ENCODE data around the gene ADGRF1. TPM values are rescaled to one million over a fixed set of nuclear protein-coding genes. Genes with fewer than 3 reads are reported as not detected.

ADGRF1 gene
- total RNA-seq, 1 experiment from 2014 or later = 0.24 TPM

GRCh38 chr6:46979206-46979605 is 62.9 kb downstream of the ADGRF1 start:
- no peak for DNase-seq (ENCODE audit: low read depth)

- no peak for DNase-seq (ENCODE audit: low read depth)
Observed at GRCh38 chr6:46974786-46975185, 67.3 kb downstream of the ADGRF1 start.

GRCh38 chr6:46973029-46973428 is 69.1 kb downstream of the ADGRF1 start:
- no peak for DNase-seq (ENCODE audit: low read depth)

GRCh38 chr6:46972531-46972930 is 69.6 kb downstream of the ADGRF1 start:
- no peak for DNase-seq (ENCODE audit: low read depth)

- peak; percentile 33 for DNase-seq (ENCODE audit: low read depth)
Observed at GRCh38 chr6:46969206-46969605, 72.9 kb downstream of the ADGRF1 start.

- DNase-seq (ENCODE audit: low read depth) = no peak
Observed at GRCh38 chr6:46967826-46968349, 74.2 kb downstream of the ADGRF1 start.

- peak; percentile 45 for DNase-seq (ENCODE audit: low read depth)
Observed at GRCh38 chr6:46964716-46965519, 77.2 kb downstream of the ADGRF1 start.

GRCh38 chr6:46963626-46964025 is 78.5 kb downstream of the ADGRF1 start:
- peak; percentile 63 for DNase-seq (ENCODE audit: low read depth)

- DNase-seq (ENCODE audit: low read depth) = no peak
Observed at GRCh38 chr6:46963039-46963438, 79.1 kb downstream of the ADGRF1 start.

GRCh38 chr6:46961711-46962110 is 80.4 kb downstream of the ADGRF1 start:
- no peak for DNase-seq (ENCODE audit: low read depth)

- DNase-seq (ENCODE audit: low read depth) = no peak
Observed at GRCh38 chr6:46961232-46961631, 80.9 kb downstream of the ADGRF1 start.

- DNase-seq (ENCODE audit: low read depth) = no peak
Observed at GRCh38 chr6:46959419-46959818, 82.7 kb downstream of the ADGRF1 start.

GRCh38 chr6:46956409-46956808 is 85.7 kb downstream of the ADGRF1 start:
- DNase-seq (ENCODE audit: low read depth) = no peak

GRCh38 chr6:46954837-46955451 is 87.2 kb downstream of the ADGRF1 start:
- DNase-seq (ENCODE audit: low read depth) = no peak

GRCh38 chr6:46953921-46954320 is 88.2 kb downstream of the ADGRF1 start:
- peak; percentile 23 for DNase-seq (ENCODE audit: low read depth)

- DNase-seq (ENCODE audit: low read depth) = peak; percentile 18
Observed at GRCh38 chr6:46949632-46950280, 92.4 kb downstream of the ADGRF1 start.

- no peak for DNase-seq (ENCODE audit: low read depth)
Observed at GRCh38 chr6:46948699-46949098, 93.4 kb downstream of the ADGRF1 start.

Other genes with a start within 250 kb of the ADGRF1 start
- not detected in 2 replicates for gene MEP1A, start 248.9 kb downstream of the ADGRF1 start, total RNA-seq (2014; rRNA removed; shearing (Covaris generic))
- 0.12 and 0.20 TPM in 2 replicates for gene ADGRF5, start 120.4 kb downstream of the ADGRF1 start, total RNA-seq (2014; rRNA removed; shearing (Covaris generic))